GM19452 (cell line): Measurements from ENCODE around the gene TSNAXIP1.
"Not testable (repeated sequence)": the region's sequence is repeated elsewhere in the genome, so short reads cannot be mapped to it uniquely, and the experiment has no call there.

ENCODE experiments used
- ATAC-seq: cut with Tn5 transposase; IDR thresholded peaks from one replicate; pipeline ENCODE4 v1.9.1; 2021; ENCODE audit not compliant: unreplicated experiment

TSNAXIP1 gene

DNA sequence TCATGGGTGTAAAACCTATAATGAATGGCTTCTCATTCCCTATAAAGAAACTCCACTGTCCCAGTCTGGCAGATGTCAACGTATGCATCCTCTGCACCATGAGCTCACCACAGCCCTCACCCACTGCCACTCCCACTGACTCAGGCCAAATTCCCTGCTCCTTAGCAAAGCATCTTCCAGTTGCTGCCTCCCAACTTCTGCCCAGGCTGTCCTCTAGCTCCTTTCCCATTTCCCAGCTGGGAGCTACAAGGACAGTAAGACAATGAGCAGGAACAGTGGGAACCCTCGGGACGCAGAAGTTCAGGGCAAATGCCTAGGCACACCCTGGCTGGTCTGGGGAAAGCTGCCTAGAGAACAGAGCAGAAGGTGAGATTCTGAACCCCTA lies 26.3 kb downstream of the TSNAXIP1 start:
- no peak for ATAC-seq

- ATAC-seq, result peak; percentile 96
These were observed 26.9 kb downstream of the TSNAXIP1 start for GRCh38 chr16:67833415-67834241.

DNA sequence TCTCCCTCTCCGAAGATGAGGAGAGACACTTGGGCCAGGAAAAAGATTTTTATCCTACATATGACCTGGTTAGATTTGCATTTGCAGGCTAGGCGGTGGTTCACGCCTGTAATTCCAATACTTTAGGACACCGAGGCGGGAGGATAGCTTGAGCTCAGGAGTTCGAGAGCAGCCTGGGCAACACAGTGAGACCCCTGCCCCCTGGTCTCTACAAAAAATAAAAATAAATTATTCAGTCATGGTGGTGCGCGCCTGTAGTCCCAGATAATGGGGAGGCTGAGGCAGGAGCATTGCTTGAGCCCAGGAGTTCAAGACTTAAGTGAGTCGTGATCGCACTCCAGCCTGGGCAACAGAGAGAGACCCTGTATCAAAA lies 27.5 kb downstream of the TSNAXIP1 start:
- no peak for ATAC-seq

GRCh38 chr16:67837190-67837589 lies 30.5 kb downstream of the TSNAXIP1 start:
- not testable (repeated sequence) for ATAC-seq

GRCh38 chr16:67837811-67838210 lies 31.1 kb downstream of the TSNAXIP1 start:
- no peak for ATAC-seq

- ATAC-seq, result no peak
These were observed 34.6 kb downstream of the TSNAXIP1 start for GRCh38 chr16:67841198-67841815.

DNA sequence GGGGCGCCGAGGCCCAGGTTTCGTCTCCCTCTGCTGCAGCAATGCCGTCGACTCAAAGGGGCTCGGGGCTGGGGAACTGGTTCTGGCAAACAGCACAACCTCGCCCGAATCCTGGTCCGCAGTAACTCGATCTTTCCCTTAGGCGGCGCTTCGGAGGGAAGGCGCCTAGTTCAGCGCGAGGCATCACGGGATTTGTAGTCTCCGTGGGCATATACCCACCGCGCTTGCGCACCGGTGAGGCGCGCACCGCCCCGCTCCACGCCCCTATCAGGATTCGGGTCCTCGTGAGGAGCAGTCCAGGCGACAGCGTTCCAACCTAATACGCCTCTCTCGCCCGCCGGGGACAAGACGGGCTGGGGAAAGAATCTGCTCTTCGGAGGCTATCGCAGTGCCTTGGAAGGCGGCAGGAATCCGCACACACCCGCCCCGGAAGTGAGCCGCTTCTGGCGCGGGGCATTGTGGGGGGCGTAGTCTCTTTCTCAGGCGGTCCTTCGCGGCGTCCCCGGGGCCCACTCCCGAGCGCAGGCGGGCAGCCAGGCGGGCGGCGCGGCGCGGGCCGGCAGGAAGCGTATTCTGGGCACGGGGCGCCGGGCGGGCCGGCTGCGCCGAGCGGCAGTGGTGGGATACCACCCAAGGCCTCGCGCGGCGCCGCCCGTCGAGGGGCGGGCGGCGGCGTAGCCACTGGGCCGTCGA lies 35.3 kb downstream of the TSNAXIP1 start, which contains the start of gene THAP11:
Gene THAP11, plus strand, starts transcription at position 505 of the 693 bp plus-strand sequence. CDS start 235 bp downstream, outside the sequence.
- ATAC-seq, result peak; percentile 38

DNA sequence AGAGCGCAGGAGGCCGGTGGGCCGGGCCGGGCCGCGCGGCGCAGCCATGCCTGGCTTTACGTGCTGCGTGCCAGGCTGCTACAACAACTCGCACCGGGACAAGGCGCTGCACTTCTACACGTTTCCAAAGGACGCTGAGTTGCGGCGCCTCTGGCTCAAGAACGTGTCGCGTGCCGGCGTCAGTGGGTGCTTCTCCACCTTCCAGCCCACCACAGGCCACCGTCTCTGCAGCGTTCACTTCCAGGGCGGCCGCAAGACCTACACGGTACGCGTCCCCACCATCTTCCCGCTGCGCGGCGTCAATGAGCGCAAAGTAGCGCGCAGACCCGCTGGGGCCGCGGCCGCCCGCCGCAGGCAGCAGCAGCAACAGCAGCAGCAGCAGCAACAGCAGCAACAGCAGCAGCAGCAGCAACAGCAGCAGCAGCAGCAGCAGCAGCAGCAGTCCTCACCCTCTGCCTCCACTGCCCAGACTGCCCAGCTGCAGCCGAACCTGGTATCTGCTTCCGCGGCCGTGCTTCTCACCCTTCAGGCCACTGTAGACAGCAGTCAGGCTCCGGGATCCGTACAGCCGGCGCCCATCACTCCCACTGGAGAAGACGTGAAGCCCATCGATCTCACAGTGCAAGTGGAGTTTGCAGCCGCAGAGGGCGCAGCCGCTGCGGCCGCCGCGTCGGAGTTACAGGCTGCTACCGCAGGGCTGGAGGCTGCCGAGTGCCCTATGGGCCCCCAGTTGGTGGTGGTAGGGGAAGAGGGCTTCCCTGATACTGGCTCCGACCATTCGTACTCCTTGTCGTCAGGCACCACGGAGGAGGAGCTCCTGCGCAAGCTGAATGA lies 36.0 kb downstream of the TSNAXIP1 start:
- peak; percentile 9 for ATAC-seq

- no peak for ATAC-seq
These were observed 36.7 kb downstream of the TSNAXIP1 start for GRCh38 chr16:67843343-67843765.

- ATAC-seq, result no peak
These were observed 37.8 kb downstream of the TSNAXIP1 start for GRCh38 chr16:67844497-67844896.

GRCh38 chr16:67845291-67846062 lies 38.8 kb downstream of the TSNAXIP1 start:
- no peak for ATAC-seq

GRCh38 chr16:67846063-67846319 lies 39.3 kb downstream of the TSNAXIP1 start:
- ATAC-seq, result no peak

- ATAC-seq, result peak; percentile 57
These were observed 39.8 kb downstream of the TSNAXIP1 start, which contains the start of gene NUTF2 for GRCh38 chr16:67846320-67847063. TSS of gene NUTF2 (plus strand) at chr16:67846933. CDS start at chr16:67865131, 18,198 bp downstream.

- peak; percentile 43 for ATAC-seq
These were observed 40.6 kb downstream of the TSNAXIP1 start, which contains the start of gene CENPT for GRCh38 chr16:67847064-67847861. TSS of gene CENPT (minus strand) at chr16:67847693. CDS start at chr16:67833859, 13,834 bp downstream.

DNA sequence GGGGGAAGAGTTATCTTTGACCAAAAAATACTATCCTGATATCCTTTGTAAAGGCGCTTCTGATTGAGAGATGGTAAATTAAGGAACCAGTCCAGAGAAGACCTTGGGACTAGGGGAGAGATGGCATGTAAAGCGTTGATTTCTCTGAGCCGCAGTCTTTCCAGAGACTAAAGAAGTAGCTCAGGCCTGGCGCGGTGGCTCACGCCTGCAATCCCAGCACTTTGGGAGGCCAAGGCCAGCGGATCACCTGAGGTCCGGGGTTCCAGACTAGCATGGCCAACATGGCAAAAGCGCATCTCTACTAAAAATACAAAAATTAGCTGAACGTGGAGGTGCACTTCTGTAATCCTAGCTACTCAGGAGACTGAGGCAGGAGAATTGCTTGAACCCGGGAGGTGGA lies 41.4 kb downstream of the TSNAXIP1 start:
- ATAC-seq, result no peak

GRCh38 chr16:67853670-67854069 lies 47.0 kb downstream of the TSNAXIP1 start:
- no peak for ATAC-seq

GRCh38 chr16:67855789-67856188 lies 49.1 kb downstream of the TSNAXIP1 start:
- no peak for ATAC-seq

DNA sequence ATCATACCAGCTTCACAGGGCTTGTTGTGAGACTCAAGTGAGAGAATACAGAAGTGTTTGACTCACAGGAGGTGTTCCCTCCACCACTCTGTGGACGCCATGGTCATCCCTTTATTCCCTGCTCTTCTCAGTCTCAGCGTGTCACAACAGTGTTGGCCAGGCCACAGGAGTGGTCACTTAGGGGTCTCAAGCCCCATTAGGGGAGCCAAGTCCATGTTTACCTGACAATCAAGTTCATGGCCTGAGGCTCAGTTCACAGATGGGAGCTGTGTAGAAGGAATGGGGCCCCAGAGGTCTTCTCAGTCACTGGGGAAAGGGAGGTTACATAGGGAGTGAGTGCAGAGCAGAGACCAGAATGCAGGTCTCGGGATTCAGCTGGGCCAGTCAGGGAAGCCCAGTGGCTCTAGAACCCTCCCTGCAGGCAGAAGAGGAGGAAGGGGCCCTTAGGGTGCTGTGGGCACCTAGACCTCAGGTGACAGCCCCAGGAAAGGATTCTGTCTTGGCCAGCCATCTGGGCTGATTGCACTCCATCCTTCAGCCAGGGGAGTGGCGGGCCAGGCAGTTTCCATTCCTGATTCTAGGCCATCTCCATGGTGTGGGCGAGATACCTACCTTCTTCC lies 50.3 kb downstream of the TSNAXIP1 start:
- no peak for ATAC-seq
